H4 (cell line): ENCODE measurements around the gene SCD. TPM values are rescaled to one million over a fixed set of nuclear protein-coding genes. Genes with fewer than 3 reads are reported as not detected.
"Not testable (repeated sequence)": the region's sequence is repeated elsewhere in the genome, so short reads cannot be mapped to it uniquely, and the experiment has no call there.

Source experiments
- DNase-seq: peaks from one replicate; pipeline ENCODE4 v3.0.0-alpha.2; 2015; ENCODE audit warnings: low spot score
- total RNA-seq: library from RNA; depleted of rRNA; stranded (reverse); fragments of >200 nt; shearing (Covaris generic); gene quantifications from 2 replicates; pipeline ENCODE4 v1.2.3, GENCODE V29; 2014; rRNA removed

SCD gene
- total RNA-seq = 458 and 512 TPM in 2 replicates

DNA sequence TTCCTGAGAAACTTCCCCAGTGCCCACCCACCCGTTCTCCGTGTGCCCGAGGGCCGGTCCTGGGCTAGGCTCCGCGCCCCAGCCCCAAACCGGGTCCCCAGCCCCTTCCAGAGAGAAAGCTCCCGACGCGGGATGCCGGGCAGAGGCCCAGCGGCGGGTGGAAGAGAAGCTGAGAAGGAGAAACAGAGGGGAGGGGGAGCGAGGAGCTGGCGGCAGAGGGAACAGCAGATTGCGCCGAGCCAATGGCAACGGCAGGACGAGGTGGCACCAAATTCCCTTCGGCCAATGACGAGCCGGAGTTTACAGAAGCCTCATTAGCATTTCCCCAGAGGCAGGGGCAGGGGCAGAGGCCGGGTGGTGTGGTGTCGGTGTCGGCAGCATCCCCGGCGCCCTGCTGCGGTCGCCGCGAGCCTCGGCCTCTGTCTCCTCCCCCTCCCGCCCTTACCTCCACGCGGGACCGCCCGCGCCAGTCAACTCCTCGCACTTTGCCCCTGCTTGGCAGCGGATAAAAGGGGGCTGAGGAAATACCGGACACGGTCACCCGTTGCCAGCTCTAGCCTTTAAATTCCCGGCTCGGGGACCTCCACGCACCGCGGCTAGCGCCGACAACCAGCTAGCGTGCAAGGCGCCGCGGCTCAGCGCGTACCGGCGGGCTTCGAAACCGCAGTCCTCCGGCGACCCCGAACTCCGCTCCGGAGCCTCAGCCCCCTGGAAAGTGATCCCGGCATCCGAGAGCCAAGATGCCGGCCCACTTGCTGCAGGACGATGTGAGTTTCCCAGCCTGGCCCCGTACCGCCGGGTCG is at the start of gene SCD:
Gene SCD, plus strand, starts transcription at position 469 of the 803 bp plus-strand sequence. Its CDS starts 272 bp downstream, at position 741.
- peak; percentile 97 for DNase-seq

DNA sequence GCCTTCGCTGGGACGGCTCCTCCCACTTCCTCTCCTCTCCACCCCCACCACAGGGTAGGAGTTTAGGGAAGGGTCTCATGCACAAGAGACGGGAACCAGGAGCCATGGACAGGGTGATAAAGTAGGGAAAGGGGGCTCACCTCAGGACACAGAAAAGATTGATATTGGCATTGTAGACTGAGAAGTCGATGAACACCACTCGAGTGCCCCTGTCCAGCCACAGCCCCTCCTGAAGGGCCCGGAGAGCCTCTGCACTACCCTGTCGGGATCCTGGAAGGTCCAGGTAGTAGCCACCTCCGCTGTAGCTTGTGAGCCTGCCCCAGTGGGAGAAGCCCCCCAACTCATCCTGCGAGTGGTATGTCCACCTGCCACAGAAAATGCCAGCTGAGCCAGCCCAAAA is 49.8 kb upstream of the SCD start:
- no peak for DNase-seq

DNA sequence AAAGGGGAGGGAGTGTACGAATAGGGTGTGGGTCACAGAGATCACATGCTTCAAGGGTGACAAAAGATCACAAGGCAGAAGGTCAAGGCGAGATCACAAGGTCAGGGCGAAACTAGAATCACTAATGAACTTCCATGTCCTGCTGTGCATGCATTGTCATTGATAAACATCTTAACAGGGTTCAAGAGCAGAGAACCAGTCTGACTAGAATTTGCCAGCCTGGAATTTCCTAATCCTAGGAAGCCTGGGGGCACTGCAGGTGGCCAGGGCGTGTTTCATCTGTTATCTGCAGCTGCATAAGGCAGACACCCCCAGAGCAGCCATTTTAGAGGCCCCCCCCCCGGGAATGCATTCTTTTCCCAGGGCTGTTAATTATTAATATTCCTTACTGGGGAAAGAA is 45.9 kb upstream of the SCD start:
- DNase-seq = not testable (repeated sequence)

DNA sequence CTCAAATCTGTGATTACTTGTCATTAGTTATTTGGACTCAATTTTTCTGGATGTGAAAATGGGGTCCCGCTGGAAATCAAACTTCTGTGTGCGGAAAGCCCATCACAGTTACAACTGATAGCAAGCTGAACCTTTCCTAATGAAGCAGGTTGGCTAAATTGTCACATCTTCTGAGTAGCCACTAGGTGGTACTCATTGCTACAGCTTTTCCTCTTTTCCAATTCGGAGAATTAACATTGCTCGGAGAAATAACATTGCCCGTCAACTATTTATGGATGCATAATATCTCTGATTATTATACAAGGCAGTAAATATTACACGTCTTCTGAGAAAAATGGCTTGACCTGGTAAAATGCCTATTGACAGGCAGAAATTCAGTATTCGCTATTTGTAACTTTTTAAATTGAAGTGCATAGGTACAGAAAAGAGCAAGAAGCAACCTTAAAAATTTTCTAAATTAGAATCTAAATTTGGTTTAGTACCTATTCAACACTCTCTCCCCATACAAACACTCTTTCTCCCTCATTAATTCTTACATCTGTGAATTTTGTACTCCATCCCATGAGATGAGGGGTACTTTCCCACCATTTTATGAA is 43.2 kb upstream of the SCD start:
- DNase-seq = peak; percentile 20

DNA sequence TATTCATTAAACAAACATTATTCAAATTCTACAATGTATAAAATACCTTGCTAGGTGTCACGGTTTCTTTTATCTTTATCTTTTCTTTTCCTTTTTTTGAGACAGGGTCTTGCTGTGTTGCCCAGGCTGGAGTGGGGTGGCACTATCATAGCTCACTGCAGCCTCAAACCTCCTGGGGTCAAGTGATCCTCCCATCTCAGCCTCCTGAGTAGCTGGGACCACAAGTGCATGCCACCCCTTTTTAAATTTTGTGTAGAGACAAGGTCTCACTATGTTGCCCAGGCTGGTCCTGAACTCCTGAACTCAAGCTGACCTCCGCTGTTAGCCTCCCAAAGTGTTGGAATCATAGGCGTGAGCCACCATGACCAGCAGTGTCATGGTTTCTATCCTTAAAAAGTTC is 42.6 kb upstream of the SCD start:
- DNase-seq = no peak

DNA sequence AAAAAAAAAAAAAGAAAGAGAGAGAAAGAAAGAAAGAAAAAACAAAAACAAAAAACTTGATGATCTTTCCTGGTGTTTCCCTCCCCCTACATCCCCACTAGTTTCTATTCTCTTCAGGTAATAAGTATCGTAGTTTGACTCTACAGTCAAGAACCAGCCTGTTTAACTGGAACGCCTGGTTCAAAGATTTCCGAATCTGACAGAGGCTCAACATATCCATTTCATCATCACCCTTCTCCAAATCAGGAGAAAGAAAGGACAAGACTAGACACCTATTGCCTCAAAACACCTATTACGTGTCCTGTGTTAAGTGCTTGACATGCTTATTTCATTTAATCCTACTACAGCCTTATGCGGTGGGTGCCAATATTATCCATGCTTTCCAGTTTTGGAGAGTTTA is 40.2 kb upstream of the SCD start:
- DNase-seq = no peak

DNA sequence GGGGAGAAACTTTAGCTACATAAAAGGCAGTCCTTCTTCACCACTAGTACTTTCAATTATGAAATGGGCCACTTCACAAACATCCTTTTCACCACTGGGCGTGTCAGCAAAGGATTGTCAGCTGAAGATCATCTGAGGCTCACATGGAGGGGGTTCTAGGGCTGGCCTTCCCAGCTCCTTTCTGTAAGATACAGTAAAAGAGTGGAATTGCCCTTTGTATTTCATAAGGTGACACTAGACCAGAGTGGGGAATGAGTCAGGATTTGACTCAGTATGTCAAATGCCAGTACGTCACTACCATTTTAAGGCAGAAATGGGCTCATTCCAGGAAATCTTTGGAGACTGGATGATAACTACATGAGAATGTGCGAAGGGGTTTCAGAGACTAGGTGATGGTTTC is 39.3 kb upstream of the SCD start:
- DNase-seq = no peak

DNA sequence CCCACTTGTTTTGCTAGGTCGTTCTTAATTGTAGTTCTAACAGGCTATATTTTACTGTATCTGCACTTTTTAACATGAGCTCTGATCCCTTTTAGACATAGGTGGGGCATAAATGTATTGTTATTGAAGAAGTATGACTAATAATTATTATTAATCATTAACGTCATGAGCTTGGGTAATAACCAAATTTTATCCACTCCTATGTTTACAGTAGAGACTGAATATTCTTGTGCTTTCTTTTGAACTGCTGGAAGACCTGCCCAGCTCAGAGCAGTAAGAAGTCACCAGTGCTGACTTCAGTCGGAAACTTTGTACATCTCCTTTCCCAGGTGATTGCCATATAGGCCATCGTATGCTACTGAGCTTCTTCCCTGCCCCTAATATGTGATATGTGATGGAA is 35.7 kb upstream of the SCD start:
- DNase-seq = no peak

DNA sequence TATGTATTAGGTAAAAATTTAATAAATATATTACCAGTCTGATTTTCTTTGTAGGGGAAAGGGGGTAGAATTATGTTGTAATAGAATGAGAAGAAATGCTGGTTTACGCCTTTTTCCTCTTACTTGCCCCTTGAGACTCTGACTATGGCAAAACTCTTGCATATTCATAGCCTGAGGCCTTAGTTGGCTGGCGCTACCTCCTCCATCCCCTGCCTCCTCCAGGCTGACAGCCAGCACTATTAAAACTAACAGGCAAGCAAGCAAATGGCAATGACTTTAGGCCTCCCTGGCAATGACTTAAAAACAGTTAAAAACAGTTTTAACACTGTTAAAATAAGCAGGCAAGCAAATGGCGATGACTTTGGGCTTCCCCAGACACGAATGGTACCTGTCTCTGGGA is 31.4 kb upstream of the SCD start:
- no peak for DNase-seq

DNA sequence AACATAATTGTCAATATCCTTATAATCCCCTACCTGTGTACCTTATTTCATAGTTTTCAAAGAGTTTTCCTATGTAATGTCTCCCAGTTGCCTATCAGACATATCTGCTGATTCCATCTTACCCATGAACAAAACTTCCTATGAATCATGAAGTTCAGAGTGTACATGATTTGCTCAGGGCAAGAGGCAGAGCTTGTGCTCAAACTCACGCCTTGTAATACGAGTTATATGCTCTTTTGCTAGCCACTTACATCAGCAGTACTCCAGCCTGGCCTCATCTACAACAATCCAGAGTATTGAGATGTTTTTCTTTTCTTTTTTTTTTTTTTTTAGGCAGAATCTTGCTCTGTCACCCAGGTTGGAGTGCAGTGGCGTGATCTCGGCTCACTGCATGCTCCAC is 28.8 kb upstream of the SCD start:
- DNase-seq = no peak

DNA sequence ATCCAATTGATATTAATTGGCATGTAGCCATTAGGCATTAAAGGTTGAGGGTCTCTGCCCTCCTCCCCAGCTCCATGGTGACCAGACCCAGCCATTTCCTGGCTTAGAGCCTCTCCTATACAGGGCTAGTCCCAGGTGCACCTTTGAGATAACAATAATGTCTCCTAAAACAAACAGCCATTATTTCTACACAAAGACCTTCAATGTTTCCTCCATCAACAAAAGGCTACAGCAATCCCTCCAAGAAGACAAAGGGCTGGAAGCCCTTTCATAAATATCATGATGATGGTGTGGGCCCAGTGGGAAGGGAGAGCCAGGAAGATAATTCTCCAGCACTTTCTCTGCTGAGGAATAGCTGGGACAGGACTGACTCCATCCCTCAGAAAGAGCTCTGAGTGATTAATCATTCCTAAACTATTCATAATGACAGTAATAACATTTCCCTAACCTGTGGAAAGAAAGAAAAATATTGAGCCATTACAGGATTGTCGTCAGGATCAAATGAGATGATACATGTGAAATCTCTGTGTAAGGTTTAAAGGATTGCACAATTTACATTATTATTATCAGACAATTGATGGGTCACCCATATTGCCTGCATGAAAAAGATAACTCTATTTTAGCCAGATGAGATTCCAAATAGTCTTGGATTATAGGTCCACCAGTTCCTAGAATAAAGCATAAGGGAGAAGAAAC is 27.2 kb upstream of the SCD start:
- DNase-seq = no peak

DNA sequence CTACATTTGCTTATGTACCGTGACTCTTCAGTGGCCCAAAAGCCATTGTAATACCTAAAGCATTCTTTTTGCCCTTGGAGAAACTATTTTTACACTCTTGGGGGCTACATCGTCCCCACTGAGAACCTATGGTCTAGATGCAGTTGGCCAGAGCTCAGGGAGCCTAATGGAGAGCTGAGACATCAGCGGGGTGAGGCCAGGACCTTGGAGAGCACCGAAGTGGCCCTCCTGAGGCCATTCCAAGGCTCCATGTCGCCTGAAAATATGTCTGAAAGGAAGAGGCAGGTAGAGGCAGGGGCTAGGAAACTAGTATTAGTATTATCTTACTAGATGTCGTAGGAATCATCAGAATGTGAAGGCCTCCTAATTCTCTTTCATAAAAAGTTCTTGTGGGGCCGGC is 21.9 kb upstream of the SCD start:
- no peak for DNase-seq

DNA sequence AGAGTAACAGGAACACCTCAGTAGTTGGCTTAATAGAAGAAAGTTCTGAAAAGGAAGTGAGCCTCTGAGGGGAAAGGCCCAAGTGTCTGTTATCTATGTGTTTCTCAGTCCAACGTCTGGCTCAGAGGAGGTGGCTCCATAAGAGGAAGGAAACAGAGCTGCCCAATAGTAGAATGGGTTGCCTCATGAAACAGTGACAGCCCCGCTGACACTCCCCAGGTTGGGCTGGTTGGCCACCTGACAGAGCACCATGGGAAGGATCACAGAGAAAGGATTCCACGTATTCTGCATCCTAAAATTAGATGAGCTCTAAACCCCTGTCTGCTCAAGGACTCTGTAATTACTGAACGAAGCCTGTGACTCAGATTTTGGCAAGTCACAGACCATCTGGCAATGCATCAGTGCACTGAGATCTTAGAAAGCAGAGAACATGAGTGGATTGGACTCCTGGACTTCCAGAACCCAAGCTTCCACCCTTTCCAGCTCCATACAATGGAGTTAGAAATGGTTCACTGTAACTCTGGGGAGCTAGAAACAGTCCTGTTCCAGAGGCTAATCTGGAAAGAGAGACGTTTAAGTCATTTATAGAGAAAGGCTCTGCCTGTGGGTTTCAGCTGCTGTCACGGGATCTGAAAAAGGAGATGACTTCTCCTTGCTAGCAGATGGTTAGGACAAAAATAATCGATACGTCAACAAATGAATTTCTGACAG is 19.9 kb upstream of the SCD start:
- no peak for DNase-seq

DNA sequence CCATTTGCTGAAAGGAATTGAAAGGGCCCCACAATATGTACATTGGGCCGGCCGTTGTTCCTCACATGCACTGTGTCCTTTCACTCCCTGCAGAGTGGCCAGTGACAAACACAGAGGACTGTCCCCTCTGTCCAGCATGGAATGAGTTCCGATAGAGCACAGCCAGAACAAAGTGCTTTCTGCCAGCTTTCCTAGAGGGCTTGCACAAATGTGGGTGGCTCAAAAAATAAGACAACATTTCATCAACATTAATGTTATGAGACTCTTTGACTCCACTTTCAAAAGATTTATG is 19.4 kb upstream of the SCD start:
- no peak for DNase-seq

DNA sequence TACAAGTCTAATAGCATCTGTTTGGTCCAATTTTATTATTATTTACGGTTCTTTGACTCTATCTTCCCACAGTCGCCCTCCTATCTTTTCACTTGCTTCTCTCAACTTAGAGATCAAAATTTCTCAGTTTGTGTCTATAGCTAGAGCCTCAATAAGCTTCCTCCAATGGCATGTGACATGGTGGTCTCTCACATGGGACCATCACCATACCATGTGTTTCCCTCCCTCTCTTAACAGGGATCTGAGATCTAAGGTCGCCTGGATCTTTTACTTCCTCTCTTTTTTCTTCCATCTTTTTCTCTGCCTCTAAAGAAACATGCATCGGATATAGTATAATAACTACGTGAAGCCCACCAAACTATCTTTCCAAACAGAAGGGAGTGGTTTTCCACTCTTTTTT is 18.8 kb upstream of the SCD start:
- no peak for DNase-seq

DNA sequence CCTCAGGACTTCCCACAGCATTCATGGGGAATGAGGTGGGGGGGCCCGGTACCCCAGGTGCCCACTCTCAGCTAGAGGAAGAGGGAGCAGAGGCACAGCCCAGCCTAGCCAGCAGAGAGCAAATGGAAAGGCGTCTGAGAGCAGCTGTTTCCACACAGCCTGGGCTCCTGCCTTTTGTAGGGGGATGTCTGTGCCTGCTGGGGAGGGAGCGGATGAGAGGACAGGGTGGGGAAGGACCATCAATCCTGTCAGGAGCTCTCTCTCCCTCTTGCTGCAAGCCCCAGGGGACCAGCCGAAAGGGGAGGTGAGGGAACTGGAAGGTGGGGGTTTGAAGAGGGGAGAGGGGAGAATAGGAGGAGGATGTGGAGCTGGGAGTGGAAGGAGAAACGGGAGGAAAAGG is 17.0 kb upstream of the SCD start, which contains the start of gene PKD2L1:
Gene PKD2L1, minus strand, starts transcription at position 150 of the 400 bp plus-strand sequence. Its CDS starts 125 bp downstream, at position 25.
- DNase-seq = no peak

DNA sequence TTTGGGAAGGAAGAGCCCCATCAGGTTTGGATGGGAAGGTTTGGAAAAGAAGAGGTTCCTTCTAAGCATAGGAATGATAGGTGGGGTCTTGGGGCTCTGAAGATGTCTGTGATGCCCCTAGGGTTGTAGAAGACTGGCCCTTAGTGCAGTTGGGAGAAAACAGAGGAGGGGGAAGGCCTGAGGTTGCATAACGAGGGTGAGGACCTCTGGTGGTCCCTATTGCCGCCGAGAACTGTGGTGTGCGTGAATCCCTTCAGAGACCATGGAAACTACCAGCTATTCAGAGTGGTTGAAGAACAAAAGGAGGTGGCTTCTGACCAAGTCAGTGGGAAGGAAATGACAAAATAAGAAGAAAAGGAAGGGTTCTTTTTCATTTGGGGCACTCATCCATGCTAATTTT is 13.9 kb upstream of the SCD start:
- DNase-seq = no peak

DNA sequence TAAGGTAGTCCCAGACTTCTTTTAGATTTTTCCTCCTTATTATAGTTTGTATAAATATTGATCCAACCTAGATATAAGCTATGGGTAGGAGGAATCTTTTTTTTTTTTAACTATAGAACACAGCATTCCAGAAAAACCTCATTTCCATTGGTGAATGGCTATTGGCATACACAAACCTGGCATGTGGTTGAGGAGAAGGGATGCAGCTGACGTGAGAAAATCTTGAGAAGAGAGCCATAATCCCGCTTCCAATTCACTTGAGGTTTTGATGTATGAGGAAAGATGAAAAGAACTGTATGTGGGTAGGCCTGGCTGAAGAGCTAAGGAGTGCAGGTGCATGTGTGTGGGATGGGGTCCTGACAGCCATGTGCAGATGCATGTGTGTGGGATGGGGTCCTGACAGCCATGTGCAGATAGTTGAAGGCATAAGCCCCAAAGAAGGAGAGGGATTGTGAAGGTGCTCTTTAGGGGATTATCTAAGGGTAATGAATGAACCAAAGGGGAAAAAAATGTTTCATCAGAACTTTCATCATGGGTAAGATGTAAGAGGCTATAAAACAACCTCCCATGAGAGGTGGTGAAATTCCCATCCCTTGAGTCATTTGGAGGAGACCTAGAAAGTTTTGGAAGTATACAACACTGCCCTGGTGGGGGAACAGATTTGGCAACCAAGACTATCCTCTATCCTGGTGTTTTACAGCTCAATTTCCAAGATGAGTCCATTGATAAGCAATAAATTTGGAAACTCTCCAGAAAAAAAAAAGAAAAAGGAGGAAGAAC is 13.2 kb upstream of the SCD start:
- no peak for DNase-seq

DNA sequence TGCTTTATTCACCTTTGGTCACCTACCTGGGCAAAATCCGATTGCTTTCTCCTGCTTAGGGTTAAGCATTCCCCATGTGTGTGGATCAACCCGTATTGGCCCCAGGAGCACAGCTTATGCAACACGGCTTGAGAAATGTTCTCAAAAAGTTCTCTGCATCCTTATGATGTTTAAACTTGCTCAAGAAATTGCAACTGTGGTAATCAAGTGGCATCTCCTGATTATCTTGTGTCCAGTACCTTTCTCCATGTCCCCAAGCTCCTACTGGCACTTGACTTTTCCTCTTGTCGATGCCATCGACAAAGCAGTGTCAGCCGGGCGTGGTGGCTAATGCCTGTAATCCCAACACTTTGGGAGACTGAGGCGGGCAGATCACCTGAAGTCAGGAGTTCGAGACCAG is 12.3 kb upstream of the SCD start:
- no peak for DNase-seq

DNA sequence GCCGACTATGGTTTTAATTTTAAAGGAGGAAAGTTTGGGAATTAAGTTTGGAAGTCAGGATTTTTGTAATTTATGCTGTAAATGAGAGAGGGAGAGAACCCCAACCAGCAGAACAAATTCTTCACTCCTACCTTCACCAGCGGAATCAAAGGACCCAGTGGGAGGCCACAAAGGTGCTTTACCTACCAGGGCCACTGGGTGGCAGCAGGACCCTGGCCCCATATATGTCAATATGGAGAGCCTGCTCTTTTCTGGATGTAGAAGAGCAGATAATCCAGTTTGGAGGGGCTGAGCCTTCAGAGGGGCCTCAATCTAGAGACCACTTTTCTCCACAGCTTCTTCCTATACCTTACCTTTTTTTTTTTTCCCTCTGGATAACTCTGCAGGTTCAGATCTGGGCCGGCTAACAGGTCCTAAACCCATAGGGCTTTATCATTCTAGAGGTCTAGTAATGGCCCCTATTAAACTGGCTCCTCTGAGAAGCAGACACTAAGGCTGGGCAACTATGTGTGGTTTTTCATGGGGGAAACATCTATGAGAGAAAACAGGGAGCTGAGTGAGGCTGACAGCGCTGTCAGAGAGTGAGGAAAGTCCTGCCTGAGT is 8.5 kb upstream of the SCD start:
- peak; percentile 41 for DNase-seq

DNA sequence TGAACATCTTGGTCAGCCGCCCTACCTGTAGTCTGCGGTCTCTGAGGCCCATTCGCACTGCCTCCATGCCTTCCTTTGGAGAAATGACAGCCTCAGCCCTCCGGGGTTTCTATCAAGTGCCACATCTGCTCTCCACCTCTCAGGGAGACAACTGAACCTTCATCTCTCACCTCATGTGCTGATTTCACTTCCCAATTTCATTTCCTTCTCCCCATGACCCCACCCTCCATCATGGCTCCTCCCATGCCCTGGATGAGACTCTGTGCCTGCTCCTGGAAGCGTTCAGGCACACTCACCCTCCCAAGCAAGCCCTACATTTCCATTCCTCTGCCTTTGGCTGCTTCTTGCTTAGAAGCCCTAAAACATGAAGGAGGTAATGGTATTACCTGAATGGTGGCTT is 7.8 kb upstream of the SCD start:
- DNase-seq = no peak
